Right renal cortex interstitium (tissue), 3 donors: ENCODE results near the gene SPON1. TPM values are rescaled to one million over a fixed set of nuclear protein-coding genes. Genes with fewer than 3 reads are reported as not detected.

ENCODE experiments used
- DNase-seq, 3 donors: peaks; one replicate each; pipeline ENCODE4 v3.0.0-alpha.2; 2013; ENCODE audit warnings: low read depth in 3 of 3, low spot score in 2 of 3
- polyA plus RNA-seq, 3 donors: library from polyadenylated mRNA; unstranded; fragments of 120-200 nt; gene quantifications; one replicate each; pipeline ENCODE4 v1.2.1, GENCODE V29; 2013; ENCODE audit not compliant: insufficient read length in 3 of 3

SPON1 gene
- polyA plus RNA-seq, 3 donors: 79.1 to 88.0 (median 79.4) TPM

DNA sequence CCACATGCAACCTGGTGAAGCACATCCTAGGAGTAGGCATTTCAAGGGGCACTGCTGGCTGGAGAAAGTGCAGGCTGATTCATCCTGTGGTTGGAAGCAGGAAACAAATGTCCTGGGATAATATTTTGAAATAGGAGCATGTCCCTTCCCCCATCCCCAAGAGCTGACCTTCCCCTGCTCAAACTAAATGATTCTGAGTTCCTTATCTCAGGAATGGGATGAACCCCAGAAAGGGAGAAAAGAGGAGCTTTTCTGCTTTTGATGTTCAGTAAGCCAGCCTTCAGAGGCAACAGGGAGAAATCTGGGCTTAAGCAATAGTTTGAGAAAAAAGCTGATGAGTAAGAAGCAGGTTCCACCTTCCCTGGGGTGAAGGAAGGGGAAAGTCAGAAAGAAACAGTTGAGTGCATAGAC lies 19.5 kb upstream of the SPON1 start:
- no peak for DNase-seq

DNA sequence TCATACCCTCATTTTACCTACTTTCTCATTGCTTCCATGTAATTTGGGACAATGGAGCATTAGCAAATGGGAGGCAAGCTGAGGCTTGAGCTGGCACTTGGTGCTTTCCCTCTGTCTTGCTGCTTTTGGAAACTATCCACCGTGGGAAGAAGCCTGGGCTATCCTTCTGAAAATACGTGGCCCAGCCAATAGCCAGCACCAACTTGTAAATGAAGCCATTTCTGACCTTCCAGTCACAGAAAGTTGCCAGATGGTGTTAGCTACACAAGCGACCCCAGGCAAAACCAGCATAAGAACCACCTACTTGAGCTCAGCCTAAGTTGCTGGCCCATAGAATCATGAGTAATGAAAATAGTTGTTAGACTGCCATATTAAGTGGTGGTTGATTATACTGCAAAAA lies 18.5 kb upstream of the SPON1 start:
- DNase-seq: no peak

DNA sequence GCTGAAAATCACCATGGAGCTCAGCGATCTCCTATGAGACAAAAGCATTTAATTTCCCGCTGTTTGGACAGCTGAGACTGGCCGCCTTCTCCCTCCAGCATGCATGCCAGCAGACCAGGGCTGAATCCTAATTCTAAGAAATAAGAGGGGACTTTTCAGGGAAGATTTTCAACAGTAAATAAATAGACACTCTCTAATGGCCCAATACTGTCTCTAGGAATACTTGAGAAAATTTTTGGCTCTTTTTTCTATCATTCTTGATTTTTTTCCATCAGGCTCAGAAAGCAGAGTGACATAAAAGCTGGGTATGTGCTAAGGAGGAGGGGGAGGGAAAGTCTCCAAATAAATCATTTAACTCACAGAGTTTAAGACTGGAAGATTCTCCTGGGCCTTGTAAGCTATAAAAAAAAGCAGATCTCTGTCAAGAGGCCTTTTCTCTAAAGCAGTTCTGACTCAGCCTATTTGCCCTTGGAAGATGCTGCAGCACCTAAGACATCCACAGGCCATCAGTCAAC lies 17.6 kb upstream of the SPON1 start:
- DNase-seq: no peak

DNA sequence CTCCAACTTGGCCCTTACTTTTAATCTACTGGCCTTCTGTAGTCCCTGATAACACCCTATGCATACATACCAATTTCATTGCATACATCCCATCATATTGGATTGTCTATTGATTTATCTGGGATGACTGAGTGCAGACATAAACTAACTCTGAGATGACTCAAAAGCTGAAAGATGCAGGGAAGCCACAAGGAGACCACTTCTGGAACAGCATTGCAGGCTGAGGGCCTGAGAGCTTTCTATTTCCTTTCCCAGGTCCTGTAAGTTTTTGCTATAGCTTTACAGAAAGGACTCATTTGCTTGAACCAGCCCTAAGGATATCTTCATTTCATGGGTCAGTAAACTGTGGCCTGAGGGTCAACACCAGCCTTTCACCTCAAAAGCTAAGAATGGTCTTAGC lies 15.1 kb upstream of the SPON1 start:
- no peak for DNase-seq

DNA sequence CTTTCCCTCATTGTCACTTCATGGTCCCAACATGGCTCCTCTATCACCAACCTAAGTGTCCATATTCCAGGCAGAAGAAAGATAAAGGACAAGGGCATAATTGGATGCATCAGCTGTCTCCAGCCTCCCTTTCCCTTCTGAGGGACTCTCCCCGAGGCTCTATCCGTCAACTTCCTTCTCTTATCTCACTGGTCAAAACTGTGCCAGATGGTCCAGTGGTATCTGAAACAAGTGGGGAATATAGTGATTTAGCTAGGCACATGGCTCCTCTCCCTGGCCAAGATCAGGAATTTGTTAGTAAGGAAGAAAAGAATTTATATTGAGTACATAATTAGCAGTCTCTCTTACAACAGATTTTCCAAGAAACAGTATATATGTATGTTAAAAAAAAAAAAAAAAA lies 12.6 kb upstream of the SPON1 start:
- DNase-seq: no peak

DNA sequence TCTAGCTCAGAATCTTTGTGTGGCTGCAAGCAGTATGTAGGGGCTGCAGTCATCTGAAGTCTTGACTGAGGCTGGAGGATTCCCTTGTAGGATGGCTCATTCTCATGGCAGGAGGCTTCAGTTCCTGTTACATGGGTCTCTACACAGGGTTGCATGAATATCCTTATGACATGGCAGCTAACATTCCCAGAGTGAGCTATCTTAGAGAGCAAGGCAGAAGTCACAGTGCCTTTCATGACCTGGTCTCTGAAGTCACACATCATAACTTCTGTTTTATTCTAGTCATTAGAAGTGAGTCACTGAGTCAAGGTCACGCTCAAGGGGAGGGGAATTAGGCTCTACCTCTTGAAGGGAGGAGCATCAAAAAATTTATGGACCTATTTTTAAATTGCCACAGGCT lies 10.3 kb upstream of the SPON1 start:
- no peak for DNase-seq

DNA sequence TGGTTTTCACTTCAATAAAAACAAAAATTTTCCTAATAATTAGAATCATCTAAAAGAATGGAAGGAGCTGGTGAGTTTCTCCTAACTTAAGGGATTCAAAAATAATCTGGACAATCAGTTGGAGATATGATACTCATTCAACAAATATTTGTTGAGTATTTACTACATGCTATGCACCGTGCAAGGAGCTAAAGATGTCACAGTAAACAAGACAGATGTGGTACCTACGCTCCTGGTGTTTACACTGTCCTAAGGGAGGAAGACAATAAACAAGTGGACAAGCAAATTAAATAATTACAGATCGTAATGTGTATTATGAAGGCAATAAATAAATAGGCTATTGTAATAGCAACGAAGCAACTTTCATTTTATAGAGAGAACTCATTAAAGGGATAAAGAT lies 9.9 kb upstream of the SPON1 start:
- no peak for DNase-seq

DNA sequence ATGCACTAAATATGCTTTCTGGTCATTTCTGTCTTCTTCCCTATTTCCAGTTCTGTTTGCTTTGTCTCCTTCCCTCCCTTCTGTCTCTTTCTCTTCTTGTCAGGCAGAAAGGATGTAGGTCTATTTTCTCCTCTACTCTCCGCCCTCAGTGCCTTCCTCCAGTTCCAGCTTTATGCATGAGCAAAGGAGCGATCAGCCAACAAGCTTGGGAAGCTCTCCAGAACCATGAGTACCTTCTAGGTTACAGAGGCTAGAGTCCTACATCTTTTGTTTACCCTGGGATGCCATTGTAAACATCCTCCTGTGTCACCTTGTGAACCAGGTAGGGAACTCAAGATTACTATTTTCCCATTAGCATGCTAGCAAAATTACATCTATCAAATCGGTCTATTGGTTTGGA lies 7.9 kb upstream of the SPON1 start:
- no peak for DNase-seq

DNA sequence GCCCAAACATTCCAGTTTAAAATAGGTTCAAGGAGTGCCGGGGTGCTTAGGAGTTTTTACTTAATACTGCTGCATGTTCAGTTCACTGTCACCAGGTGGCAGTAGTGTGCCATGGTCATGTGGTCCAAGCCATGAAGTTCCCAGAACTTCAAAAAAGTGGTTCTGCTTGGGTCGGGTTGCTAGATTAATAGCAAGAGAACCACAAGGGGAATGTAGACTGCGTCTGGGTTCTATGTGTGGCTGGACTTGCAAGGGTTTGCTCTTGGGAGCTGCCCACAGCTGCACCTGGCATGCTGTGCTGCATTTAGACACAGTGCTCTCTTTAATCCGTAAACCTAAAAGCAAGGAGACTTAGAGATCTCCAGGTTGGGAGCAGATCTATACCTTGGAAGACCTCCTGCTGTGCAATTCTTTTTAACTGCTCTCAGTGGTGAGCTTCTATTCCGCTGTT lies 6.5 kb upstream of the SPON1 start:
- no peak for DNase-seq

DNA sequence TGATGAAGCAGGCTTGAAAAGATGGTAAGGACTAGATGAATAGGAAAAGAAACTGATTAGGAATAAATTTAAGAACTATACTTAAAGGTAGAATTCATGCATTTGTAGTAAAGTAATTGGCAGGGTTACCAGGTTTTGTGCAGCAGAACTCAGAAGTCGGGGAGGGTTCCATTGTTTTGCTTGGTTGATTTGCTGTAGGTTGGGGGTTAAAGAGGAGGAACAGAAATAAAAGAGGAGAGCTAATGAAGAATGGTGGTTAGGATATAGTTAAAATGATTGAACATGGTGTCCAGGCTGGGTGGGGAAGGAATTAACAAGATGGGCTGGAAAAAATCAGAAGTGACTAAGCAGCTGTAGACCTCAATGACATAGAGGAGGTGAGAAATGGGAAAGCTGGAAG lies 5.5 kb upstream of the SPON1 start:
- DNase-seq: no peak

DNA sequence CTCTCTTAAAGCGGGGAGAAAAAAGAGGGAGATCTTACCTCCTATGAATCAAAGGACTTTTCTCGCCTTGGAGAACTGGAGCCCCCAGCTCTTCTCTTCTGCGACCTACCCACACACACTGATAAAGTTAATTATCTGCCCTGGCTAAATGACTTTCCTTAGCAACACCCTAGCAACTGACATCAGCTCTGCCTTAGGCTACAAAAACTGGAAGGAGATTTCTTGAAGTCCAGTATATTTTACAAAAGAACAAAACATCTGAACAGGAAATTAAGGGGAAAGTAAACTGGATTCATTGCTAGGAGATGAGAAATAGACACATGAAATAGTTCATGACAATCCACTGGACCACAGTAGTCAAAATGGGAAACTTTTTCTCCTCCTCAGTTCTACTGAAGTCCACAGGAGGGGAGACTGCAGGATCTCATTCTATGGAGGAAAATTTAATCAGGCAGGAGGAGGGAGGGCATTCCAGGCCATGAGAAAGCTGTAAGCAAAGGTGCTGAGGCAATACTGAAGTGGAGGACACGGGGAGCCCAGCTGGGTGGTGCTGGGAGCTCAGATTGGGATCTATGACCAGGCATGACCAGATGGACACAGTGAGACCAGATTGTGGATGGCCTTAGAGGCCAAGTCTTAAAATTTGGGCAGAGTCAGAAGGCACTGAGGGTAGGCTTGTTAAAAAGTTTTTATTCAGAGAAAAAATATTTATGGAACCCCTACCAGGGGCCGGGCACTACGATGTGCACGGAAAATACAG lies 3.7 kb upstream of the SPON1 start:
- DNase-seq: no peak

DNA sequence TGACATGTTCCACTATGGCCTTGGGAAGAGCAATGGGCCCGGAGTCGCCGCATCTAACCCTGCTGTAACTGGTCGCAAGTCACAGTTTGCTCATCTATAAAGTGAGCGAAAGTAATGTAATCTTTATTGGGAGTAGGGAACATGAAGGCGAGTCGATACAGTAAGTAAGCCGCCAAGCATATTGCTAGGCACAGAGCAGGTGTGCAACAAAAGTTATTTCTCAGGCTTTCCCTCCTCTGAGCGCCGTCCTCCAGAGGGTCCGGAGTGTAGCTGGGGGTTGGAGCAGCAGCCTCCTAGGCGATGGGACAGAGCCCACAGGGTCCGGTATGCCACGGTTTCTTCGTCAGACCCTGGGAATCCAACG lies 343 bp upstream of the SPON1 start:
- no peak for DNase-seq

DNA sequence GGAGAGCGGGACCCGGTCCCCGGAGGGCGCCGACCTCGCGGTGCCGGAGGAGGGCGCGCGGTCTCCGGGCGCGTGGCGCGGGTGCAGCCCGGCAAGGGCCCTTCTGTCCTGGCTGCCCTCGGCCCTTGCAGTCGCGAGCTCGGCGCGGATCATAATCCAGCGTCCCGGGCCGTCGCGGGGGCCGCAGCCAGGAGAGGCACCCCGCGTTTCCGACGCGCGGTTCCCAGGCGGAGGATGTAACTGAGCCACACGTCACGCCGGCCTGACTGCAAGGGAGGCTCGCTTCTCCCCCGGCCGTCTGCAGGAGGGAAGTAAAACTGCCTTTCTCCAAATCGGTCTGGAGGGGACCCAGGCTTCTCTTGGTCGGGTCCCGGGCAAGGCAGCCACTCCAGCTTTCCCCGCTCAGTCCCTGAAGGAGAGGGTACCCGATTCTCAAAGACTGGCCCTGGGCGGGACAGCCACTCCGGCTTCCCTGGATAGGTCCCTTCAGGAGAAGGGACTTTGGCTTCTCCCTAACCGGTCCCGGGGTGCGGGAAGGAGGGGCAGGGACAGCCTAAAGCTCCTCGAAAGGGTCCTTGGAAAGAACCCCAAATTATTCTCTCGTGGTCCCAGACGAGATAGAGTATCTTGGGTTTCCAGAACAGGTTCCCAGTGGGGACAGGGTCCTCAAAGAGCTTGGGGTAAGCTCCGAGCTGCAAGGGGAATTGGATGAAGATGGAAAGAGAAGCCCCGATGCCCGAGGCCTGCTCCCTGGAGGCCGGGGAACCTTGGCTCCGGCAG lies 836 bp downstream of the SPON1 start:
- no peak for DNase-seq

DNA sequence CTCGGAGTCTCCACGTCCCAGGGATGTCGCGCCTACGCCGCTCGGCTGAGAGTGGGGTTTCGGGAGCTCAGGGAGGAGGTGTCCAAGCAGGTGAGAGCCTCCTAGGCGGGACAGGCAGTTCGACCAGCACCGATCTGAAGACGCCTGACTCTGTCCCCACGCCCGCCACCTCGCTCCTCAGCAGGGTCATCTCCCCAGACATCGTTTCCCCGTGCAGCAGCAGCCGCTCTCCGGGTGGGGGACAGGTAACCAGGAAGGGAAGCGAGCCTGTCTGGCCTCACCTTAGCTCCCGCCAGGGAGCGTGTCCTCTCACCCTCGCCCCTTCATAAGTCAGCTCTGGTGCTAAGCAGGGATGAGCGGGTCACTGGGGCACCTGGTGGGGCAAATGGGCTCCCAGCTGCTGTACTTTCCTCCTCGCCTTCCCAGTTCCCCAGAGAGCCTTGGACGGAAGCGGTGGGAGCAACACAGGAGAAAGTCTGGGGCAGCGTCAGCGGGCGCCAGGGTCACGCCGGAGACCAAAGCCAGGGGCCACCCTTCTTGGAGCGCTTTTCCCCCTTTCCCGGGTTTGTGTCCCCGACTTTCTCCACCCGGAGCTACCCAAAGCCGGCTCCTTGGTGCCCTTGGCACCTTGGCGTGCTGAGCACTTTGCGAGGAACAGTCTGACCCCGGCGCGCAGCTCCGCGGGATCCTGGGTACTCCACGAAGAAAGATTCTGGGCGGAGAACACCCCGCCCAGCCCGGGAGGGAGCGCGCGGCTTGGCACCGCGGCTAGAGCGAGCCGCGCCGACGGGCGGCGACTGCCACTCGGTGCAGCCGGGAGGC lies 1.6 kb downstream of the SPON1 start:
- DNase-seq: no peak

DNA sequence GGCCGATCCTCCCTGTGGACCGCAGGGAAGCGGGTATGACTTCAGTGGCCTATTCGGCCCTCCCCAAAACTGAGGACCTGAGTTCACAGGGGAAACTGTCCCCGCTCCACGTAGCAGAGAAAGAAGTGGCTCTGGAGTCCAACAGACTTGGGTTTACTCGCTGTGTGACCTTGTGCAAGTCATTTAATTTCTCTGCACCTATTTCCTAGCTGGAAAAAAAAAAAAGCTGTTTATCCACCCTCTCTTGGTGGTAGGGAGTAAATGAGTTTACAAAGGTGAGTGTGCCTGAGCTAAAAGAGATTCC lies 2.2 kb downstream of the SPON1 start:
- no peak for DNase-seq

DNA sequence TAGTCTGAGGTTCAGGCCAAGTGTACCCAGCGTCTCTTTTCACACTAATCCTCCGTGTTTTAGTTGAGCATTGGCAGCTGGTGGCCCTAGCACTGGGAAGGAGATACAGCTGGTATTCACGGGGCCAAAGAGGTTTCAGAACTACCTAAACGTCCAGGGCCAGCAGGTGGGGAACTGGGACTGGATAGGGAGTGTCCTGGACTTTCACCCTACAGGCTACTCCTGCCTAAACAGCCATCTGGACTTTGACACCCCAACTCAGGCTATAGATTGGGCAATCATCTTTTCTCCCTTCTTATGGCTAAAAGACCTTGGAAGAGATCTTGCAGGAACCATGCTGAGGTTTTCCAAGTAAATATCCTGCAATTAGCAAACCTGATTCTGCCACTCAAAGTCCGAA lies 2.8 kb downstream of the SPON1 start:
- DNase-seq: no peak

DNA sequence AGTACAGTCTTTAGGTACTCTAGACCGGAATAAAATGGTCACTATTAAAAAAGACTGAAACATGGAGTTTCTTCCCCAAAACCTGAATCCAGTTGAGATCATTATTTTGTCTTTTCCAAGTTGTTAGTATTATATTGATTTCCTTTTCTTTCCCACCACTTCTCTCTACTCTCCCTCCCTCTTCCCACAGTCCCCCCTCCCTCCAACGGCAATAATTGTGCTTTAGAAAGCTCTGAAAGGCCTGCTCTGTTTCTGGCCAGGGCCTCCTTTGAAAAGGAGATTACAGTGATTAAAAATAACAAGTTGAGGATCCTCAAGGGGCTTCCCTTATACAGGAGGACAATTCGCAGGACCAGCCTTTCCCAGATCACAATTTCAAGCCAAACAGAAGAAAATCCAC lies 3.5 kb downstream of the SPON1 start:
- DNase-seq: no peak

DNA sequence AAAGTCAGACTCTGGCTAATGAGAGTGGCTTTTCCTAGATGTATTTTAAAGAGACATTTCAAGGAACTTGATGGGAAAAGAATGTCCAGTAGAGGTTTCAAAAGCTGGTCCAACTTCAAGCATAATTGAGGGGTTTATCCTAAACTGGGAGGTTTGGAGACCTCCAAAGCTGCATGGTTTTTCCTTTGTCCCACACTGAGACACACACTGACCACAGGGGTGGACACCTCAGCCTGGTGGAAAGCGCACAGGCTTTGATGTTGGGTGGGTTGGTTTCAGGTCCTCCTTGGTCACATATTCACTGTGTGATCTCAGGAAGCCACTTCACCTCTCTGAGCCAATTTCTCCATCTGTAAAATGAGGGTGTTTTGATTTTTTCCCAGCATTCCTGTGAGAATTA lies 4.0 kb downstream of the SPON1 start:
- DNase-seq: no peak

DNA sequence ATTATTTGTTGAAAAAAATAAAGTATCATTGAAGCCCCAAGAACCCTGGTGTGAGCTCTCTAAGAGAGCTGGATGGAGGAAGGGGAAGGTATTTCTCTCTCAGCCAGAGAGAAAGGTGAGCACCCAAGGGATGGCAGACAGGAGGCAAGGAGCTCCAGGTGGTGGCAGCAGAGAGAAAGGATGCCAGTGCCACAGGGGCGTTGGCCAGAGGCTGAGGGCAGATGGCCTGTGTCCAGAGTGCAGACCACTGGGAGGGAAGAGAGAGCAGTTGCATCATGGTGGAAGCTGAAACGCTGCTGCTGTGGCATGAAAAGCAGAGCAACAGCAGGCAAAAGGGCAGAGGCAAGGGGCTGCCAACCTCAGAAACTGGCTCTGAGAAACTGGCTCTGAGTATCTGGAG lies 8.5 kb downstream of the SPON1 start:
- DNase-seq: no peak

DNA sequence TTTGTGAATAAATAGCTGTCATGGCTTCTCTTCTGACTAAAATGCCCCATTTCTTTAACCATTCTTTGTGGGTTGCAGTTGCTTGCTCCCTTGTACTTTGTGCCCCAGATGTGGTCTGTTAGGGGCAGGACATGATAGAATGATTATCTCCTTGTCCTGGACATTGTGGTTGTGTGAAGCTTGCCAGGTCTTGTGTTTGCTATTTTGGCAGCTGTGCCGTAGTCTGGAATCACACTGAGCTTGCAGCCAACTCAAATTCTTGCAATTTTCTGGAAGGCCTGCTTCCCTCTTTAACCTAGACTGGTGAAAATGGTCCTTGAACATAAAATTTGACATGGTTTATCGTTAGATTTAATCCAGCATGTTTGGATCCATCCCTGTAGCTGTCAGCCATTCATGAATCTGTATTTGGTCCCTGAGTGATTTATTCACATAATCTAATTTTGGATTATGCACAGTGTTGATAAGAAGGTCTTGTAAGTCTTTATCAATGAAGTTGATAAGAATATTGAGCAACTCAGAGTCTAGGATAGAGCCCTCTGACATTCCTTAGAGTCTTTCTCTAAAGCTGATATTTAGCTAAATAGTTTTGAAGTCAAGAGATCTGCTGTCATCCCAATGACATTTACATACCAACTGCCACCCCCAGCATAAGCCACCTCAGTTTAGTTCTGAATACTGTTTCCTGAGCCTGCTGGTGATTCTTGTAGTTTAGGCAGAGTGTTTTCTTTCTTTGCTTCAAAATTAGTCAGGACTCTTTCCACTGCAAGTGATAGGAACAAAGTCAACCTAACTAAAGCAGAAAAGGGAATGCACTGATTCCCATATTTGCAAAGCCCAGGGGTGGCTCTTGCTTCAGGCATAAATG lies 9.8 kb downstream of the SPON1 start:
- no peak for DNase-seq

DNA sequence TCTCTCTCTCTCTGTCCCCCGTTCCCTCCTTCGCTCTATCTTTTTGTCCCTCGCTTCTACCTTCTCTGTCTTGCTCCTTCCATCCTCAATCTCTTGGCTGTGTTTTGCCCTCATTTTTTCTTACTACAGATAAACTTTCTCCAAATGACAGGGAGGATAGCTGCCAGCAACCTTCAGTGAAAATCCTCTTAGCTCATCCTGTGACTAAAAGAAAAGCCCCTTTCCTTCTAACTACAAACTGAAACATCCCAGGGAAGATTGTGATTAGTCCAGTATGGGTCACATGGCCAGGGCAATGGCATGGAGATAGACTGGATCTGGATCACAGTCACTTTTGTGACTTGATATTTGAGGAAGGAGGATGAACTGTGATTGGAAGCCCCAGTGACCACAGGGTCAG lies 10.4 kb downstream of the SPON1 start:
- no peak for DNase-seq
